Ishikawa (cell line): ENCODE data around the gene AUTS2.

Experiments used
- CREB1 ChIP-seq: IDR thresholded peaks from 2 replicates; pipeline ENCODE4 v1.6.1; 2012; ENCODE audit warnings: low read depth
- EP300 ChIP-seq: IDR thresholded peaks from 2 replicates; pipeline ENCODE4 v1.6.1; 2012; ENCODE audit warnings: borderline replicate concordance
- FOXM1 ChIP-seq: IDR thresholded peaks from 2 replicates; pipeline ENCODE4 v1.6.1; 2012; ENCODE audit warnings: low read depth, borderline replicate concordance
- RAD21 ChIP-seq: IDR thresholded peaks from 2 replicates; pipeline ENCODE4 v1.6.1; 2012; ENCODE audit warnings: low read depth
- TAF1 ChIP-seq: IDR thresholded peaks from 2 replicates; pipeline ENCODE4 v1.6.1; 2012; ENCODE audit warnings: low read depth, mild to moderate bottlenecking
- TEAD4 ChIP-seq: IDR thresholded peaks from 2 replicates; pipeline ENCODE4 v1.6.1; 2012
- YY1 ChIP-seq: IDR thresholded peaks from 2 replicates; pipeline ENCODE4 v1.6.1; 2012; ENCODE audit warnings: low read depth
- ZBTB7A ChIP-seq: IDR thresholded peaks from 2 replicates; pipeline ENCODE4 v1.6.1; 2012; ENCODE audit warnings: low read depth
- TF ChIP-seq, protein P1 (sequence below): IDR thresholded peaks from 2 replicates; pipeline ENCODE4 v1.6.1; 2012; ENCODE audit warnings: low read depth, mild to moderate bottlenecking
- TF ChIP-seq, protein P2 (sequence below): IDR thresholded peaks from 2 replicates; pipeline ENCODE4 v1.6.1; 2012

- TF ChIP-seq YY1 = no peak
- TF ChIP-seq FOXM1 = no peak
- TF ChIP-seq TEAD4 = no peak
- TF ChIP-seq ZBTB7A = no peak
- no peak for TF ChIP-seq CREB1
- TF ChIP-seq, protein P1, sequence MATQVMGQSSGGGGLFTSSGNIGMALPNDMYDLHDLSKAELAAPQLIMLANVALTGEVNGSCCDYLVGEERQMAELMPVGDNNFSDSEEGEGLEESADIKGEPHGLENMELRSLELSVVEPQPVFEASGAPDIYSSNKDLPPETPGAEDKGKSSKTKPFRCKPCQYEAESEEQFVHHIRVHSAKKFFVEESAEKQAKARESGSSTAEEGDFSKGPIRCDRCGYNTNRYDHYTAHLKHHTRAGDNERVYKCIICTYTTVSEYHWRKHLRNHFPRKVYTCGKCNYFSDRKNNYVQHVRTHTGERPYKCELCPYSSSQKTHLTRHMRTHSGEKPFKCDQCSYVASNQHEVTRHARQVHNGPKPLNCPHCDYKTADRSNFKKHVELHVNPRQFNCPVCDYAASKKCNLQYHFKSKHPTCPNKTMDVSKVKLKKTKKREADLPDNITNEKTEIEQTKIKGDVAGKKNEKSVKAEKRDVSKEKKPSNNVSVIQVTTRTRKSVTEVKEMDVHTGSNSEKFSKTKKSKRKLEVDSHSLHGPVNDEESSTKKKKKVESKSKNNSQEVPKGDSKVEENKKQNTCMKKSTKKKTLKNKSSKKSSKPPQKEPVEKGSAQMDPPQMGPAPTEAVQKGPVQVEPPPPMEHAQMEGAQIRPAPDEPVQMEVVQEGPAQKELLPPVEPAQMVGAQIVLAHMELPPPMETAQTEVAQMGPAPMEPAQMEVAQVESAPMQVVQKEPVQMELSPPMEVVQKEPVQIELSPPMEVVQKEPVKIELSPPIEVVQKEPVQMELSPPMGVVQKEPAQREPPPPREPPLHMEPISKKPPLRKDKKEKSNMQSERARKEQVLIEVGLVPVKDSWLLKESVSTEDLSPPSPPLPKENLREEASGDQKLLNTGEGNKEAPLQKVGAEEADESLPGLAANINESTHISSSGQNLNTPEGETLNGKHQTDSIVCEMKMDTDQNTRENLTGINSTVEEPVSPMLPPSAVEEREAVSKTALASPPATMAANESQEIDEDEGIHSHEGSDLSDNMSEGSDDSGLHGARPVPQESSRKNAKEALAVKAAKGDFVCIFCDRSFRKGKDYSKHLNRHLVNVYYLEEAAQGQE = no peak
- TF ChIP-seq TAF1 = no peak
- no peak for TF ChIP-seq RAD21
- TF ChIP-seq EP300 = no peak
- TF ChIP-seq, protein P2, sequence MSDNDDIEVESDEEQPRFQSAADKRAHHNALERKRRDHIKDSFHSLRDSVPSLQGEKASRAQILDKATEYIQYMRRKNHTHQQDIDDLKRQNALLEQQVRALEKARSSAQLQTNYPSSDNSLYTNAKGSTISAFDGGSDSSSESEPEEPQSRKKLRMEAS = no peak
Measured at GRCh38 chr7:69932034-69932628, 333.9 kb downstream of the AUTS2 start.
